ENCODE data around the gene LRRC66. TPM values are rescaled to one million over a fixed set of nuclear protein-coding genes. Genes with fewer than 3 reads are reported as not detected.

The LRRC66 gene
- total and polyA plus RNA-seq, 2 of the 13 experiments (the other 11 are each of a cell fraction or from before 2014, with no cell fraction given), result not detected

GRCh38 chr4:52051615-52052474 lies 31.7 kb upstream of the LRRC66 start (continued):
- TF ChIP-seq PRDM15 (CRISPR knock-in tag; IDR thresholded peaks at IDR 0.05), result 0 out of 2 replicates have a peak, but pooled peaks have one; percentile 7
- TF ChIP-seq NFATC3 (CRISPR knock-in tag; IDR thresholded peaks at IDR 0.05), result 0 out of 2 replicates have a peak, but pooled peaks have one; percentile 20
- TF ChIP-seq ZNF709 (CRISPR knock-in tag; IDR thresholded peaks at IDR 0.05), result peak; percentile 34; the same call in 1 of the 2 replicates
- TF ChIP-seq ZNF234 (CRISPR knock-in tag; conservative IDR thresholded peaks at IDR 0.05), result peak; percentile 45; the same call in 1 of the 2 replicates
- TF ChIP-seq SYNCRIP (IDR thresholded peaks at IDR 0.05; ENCODE audit: insufficient read depth, low read depth, low read length), result no peak
- TF ChIP-seq MTERF4 (CRISPR knock-in tag; IDR thresholded peaks at IDR 0.05), result peak; percentile 73; the same call in 1 of the 2 replicates
- TF ChIP-seq ZNF160 (CRISPR knock-in tag; IDR thresholded peaks at IDR 0.05), result peak; percentile 65; the same call in 1 of the 2 replicates
- TF ChIP-seq TRIM22 (IDR thresholded peaks at IDR 0.05), result no peak
- TF ChIP-seq ZNF549 (CRISPR knock-in tag; IDR thresholded peaks at IDR 0.05), result no peak
- no peak for TF ChIP-seq AHR (CRISPR knock-in tag; IDR thresholded peaks at IDR 0.05)
- no peak for TF ChIP-seq HNF4G (IDR thresholded peaks at IDR 0.05; ENCODE audit: borderline replicate concordance, low read depth, low read length)
- TF ChIP-seq HNF4G (CRISPR knock-in tag; IDR thresholded peaks at IDR 0.05; ENCODE audit: borderline replicate concordance, low read depth), result no peak
- no peak for TF ChIP-seq SRF (IDR thresholded peaks at IDR 0.05; ENCODE audit: low read depth, low read length)
- TF ChIP-seq ZNF746 (CRISPR knock-in tag; IDR thresholded peaks at IDR 0.05), result no peak
- TF ChIP-seq ZSCAN20 (CRISPR knock-in tag; IDR thresholded peaks at IDR 0.05; ENCODE audit: borderline replicate concordance), result no peak
- TF ChIP-seq ZBTB3 (CRISPR knock-in tag; IDR thresholded peaks at IDR 0.05; ENCODE audit: borderline replicate concordance, low read depth), result no peak
- 0 out of 2 replicates have a peak, but pooled peaks have one; percentile 44 for TF ChIP-seq WIZ (CRISPR knock-in tag; IDR thresholded peaks at IDR 0.05)
- peak; percentile 62; the same call in 1 of the 2 replicates for TF ChIP-seq ZFP91 (CRISPR knock-in tag; IDR thresholded peaks at IDR 0.05; ENCODE audit: borderline replicate concordance)
- TF ChIP-seq JUND (CRISPR knock-in tag; IDR thresholded peaks at IDR 0.05), result no peak
- no peak for TF ChIP-seq FOXC1 (CRISPR knock-in tag; IDR thresholded peaks at IDR 0.05; ENCODE audit: borderline replicate concordance)
- no peak for TF ChIP-seq TBX3 (IDR thresholded peaks at IDR 0.05; ENCODE audit: borderline replicate concordance)
- TF ChIP-seq ATM (IDR thresholded peaks at IDR 0.05; ENCODE audit: borderline replicate concordance), result no peak

All from HepG2 (cell line).